Ovary (tissue), 9 donors: Measurements from ENCODE around the gene CENPU. TPM values are rescaled to one million over a fixed set of nuclear protein-coding genes. Genes with fewer than 3 reads are reported as not detected.

ENCODE experiments used
- DNase-seq, 5 donors: peaks; one replicate each; pipeline ENCODE4 v3.0.0-alpha.2; 2019 to 2020
- H3K27ac ChIP-seq, 2 donors: fragments of 200-600 bp; one replicate each; pipeline versions ENCODE4 v1.5.1 to v1.8.0; 2019 to 2022
- H3K27me3 ChIP-seq: fragments of 200-600 bp; one replicate; pipeline ENCODE4 v1.8.0; 2022
- H3K36me3 ChIP-seq: fragments of 200-600 bp; sonication (generic); one replicate; pipeline ENCODE4 v1.5.1; 2019
- H3K4me1 ChIP-seq: one replicate; pipeline ENCODE4 v1.8.1; 2013; ENCODE audit warnings: mild to moderate bottlenecking, moderate library complexity; ENCODE audit not compliant: insufficient read depth
- H3K4me3 ChIP-seq: fragments of 200-600 bp; sonication (generic); one replicate; pipeline ENCODE4 v1.5.1; 2017
- H3K9me3 ChIP-seq, 2 donors: fragments of 200-600 bp in 1 of 2; sonication (generic) in 1 of 2; one replicate each; pipeline versions ENCODE4 v1.5.1 to v1.8.1; 2013 to 2019; ENCODE audit warnings: mild to moderate bottlenecking in 1 of 2, moderate library complexity in 1 of 2
- EP300 ChIP-seq: sonication (generic); formaldehyde crosslinking; IDR thresholded peaks from one replicate; pipeline ENCODE4 v1.6.1; 2017; ENCODE audit warnings: antibody characterized with exemption
- POLR2A ChIP-seq: fragments of 450-650 bp; IDR thresholded peaks from one replicate; pipeline ENCODE4 v1.6.1; 2017; ENCODE audit warnings: antibody characterized with exemption, mild to moderate bottlenecking, moderate library complexity
- WGBS, 3 donors: extraction: QIAGEN DNeasy Blood & Tissue Kit in 1 of 3; methylation state at CpG; one replicate each; pipeline versions ENCODE4 v1.1.5 to v1.1.7; 2013 to 2017; 5-methylcytosine and 5-hydroxymethylcytosine counted together
- intact Hi-C, 4 donors: fragments of 100-400 bp; cut with DNase I; formaldehyde crosslinking; loops; one replicate each; pipeline versions ENCODE4 v1.11.0 to v1.15.1; 2022 to 2023
- polyA plus RNA-seq, 2 donors: library from polyadenylated mRNA; stranded (reverse); fragments of 200-250 nt in 1 of 2; fragments of 350-450 nt in 1 of 2; fragmentation: Illumina TruSeq in 1 of 2; extraction: RNeasy Lipid Tissue Mini Kit (QIAGEN cat#74804) in 1 of 2; gene quantifications; one replicate each; pipeline ENCODE4 v1.2.3, GENCODE V29; 2013 to 2014
- total RNA-seq, 7 donors: library from RNA; depleted of rRNA in 2 of 7; stranded (reverse); fragments of >200 nt in 2 of 7; fragmentation: NEBNext Ultra II Directional in 3 of 7; extraction: Animal tissue kit (Norgen Biotek cat#: 25700) in 3 of 7; gene quantifications; one replicate each; pipeline versions ENCODE4 v1.1.0 to v1.2.4, GENCODE V29; 2016 to 2023
- TF ChIP-seq, protein P1 (sequence below), 3 donors: fragments of 450-650 bp in 2 of 3; fragments of 200-600 bp in 1 of 3; IDR thresholded peaks; one replicate each; pipeline versions ENCODE4 v1.5.1 to v1.8.0; 2016 to 2022; ENCODE audit warnings: antibody characterized with exemption in 3 of 3, mild to moderate bottlenecking in 1 of 3
- donor health status: DM: no; HTN: no; CAD: no; lungs with moderate emphysema.
- donor health status: DM: no; HTN: no; CAD: no.
- donor health status: Bipolar disorder and iron deficiency.
- donor health status: DM: yes; HTN: yes; CAD: no.
- donor health status: DM: no; HTN: no; CAD: no.
- donor health status: DM: yes; HTN: yes; CAD: no.

CENPU gene
- total and polyA plus RNA-seq, 9 donors = 0.34 to 3.4 (median 0.94) TPM

DNA sequence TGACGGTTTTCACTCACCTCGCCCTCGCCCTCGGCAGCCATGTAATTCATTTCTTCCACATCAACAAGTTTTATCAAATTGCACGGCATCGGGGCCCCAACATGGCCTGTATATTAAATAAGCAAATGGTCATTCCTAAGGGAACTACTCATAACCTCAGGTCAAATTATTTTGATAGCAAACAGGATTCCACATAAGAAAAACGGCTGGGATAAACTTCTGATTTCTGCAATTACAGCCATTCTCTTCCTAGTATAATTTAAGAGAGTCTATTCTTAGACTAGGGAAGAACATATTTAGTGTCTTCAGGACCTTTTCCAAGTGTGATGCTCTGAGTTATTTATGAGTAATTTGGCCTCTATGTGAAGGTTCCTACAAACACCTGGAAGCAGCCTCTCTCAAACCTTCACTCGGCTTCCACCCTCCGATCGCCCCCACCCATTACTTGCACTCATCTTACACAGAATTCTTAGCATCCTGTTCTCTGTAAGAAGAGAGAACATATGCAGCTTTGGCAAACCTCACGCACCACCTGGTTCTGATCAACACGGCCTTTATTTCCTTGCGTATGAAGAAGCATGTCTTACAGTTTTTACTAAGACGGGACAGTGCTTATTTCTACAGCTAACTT lies 29.4 kb upstream of the CENPU start:
- intact Hi-C loops = no loop called here
- TF ChIP-seq, protein P1, sequence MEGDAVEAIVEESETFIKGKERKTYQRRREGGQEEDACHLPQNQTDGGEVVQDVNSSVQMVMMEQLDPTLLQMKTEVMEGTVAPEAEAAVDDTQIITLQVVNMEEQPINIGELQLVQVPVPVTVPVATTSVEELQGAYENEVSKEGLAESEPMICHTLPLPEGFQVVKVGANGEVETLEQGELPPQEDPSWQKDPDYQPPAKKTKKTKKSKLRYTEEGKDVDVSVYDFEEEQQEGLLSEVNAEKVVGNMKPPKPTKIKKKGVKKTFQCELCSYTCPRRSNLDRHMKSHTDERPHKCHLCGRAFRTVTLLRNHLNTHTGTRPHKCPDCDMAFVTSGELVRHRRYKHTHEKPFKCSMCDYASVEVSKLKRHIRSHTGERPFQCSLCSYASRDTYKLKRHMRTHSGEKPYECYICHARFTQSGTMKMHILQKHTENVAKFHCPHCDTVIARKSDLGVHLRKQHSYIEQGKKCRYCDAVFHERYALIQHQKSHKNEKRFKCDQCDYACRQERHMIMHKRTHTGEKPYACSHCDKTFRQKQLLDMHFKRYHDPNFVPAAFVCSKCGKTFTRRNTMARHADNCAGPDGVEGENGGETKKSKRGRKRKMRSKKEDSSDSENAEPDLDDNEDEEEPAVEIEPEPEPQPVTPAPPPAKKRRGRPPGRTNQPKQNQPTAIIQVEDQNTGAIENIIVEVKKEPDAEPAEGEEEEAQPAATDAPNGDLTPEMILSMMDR (IDR thresholded peaks at IDR 0.05) = no peak
- no peak for TF ChIP-seq POLR2A
- TF ChIP-seq EP300 = no peak
- Histone ChIP-seq H3K9me3 (no peaks in the 10 kb centered on the region), H3K27ac (no peak overlapping the region), H3K4me1 (no peaks in the 10 kb centered on the region), H3K4me3 (no peak overlapping the region), H3K36me3 (no peaks in the 10 kb centered on the region), H3K27me3 (no peaks in the 10 kb centered on the region)
- DNase-seq = no peak
- 44 to 61% (median 60%) methylated on average over 14 of the region's 14 CpGs for WGBS, 3 donors

DNA sequence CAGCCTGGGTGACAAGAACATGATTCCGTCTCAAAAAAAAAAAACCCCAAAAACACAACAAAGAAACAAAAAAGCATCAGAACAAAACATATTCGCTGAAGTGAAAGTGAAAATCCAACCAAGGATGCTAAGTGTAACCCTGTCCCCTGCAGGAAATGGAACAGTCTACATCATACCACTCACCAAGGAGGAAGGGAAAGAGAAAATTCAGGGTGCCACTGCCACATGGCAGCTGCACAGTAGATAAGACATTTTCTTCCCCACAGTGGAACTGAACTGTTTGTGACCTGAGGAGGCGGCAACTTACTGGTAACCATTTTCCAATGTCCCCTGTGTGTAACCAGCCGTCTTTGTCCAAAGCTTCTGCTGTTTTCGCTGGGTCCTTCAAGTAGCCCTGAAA lies 28.2 kb upstream of the CENPU start:
- intact Hi-C loops = no loop called here
- WGBS, 3 donors = 94 to 98% (median 95%) methylated on average over 5 of the region's 5 CpGs
- Histone ChIP-seq H3K9me3 (no peaks in the 10 kb centered on the region), H3K36me3 (no peaks in the 10 kb centered on the region), H3K4me1 (no peaks in the 10 kb centered on the region), H3K27me3 (no peaks in the 10 kb centered on the region), H3K4me3 (no peak overlapping the region), H3K27ac (no peak overlapping the region)
- no peak for DNase-seq
- TF ChIP-seq EP300 (no peak), POLR2A (no peak)
- TF ChIP-seq, protein P1 (IDR thresholded peaks at IDR 0.05) = no peak

- no peak for DNase-seq
- 81 to 93% (median 91%) methylated on average over 5 of the region's 5 CpGs for WGBS, 3 donors
- H3K27ac ChIP-seq = no peak overlapping the region
- intact Hi-C loops = no loop called here
- H3K27me3 ChIP-seq = no peaks in the 10 kb centered on the region
- H3K36me3 ChIP-seq = no peaks in the 10 kb centered on the region
- TF ChIP-seq EP300 = no peak
- TF ChIP-seq, protein P1 (IDR thresholded peaks at IDR 0.05) = no peak
- TF ChIP-seq POLR2A = no peak
- no peaks in the 10 kb centered on the region for H3K9me3 ChIP-seq
- H3K4me3 ChIP-seq = no peak overlapping the region
- H3K4me1 ChIP-seq = no peaks in the 10 kb centered on the region
Measured at GRCh38 chr4:184760681-184761080, 26.8 kb upstream of the CENPU start.

- H3K9me3 ChIP-seq = no peaks in the 10 kb centered on the region
- TF ChIP-seq, protein P1 (IDR thresholded peaks at IDR 0.05) = no peak
- no peak for TF ChIP-seq EP300
- no peak for TF ChIP-seq POLR2A
- no peak for DNase-seq
- no peak overlapping the region for H3K27ac ChIP-seq
- intact Hi-C loops = no loop called here
- H3K36me3 ChIP-seq = no peaks in the 10 kb centered on the region
- no peaks in the 10 kb centered on the region for H3K4me1 ChIP-seq
- H3K27me3 ChIP-seq = no peaks in the 10 kb centered on the region
- WGBS, 3 donors = 35 to 40% (median 36%) methylated on average over 2 of the region's 2 CpGs
- H3K4me3 ChIP-seq = no peak overlapping the region
Measured at GRCh38 chr4:184757810-184758209, 23.9 kb upstream of the CENPU start.
